NCI-H2107 (cell line): ENCODE results near the gene FNIP2.
"Not testable (repeated sequence)": the region's sequence is repeated elsewhere in the genome, so short reads cannot be mapped to it uniquely, and the experiment has no call there.

Experiments used
- DNase-seq: peaks from one replicate; lab custom pipeline; 2025; lab: John Stamatoyannopoulos, UW

FNIP2 gene

DNA sequence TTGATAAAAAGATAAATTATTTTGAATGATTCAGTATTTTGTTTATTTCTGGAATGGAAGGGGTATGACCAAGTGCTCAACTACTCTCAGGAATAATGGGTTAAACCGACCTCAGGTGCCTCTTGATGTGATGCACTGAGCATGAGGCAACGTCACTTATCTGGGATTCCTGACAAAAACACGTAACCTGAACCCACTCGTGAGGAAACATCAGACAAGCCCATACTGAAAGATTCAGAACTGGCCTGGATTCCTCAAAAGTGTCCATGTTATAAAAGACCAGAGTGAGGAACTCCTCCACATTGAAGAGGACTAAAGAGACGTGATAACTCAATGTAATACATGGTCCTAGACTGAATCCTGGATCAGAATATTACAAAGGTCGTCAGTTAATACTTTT is 144.0 kb downstream of the FNIP2 start:
- no peak for DNase-seq

DNA sequence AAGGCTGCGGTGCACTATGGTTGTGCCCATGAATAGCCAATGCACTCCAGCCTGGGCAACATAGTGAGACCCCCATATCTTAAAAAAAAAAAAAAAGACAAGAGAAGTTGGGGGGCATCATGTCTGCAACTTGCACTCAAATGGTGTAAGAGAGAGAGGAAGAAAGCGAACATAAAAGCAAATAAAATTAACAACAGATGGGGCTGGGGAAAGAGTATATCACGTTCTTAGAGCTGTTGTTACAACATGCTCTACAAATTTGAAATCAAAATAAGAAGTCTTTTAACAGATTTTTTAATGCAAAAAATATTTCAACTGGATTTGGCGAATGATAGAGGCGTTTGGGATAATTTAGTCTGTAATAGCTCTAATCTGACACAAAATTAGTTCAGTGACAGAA is 144.9 kb downstream of the FNIP2 start:
- no peak for DNase-seq

DNA sequence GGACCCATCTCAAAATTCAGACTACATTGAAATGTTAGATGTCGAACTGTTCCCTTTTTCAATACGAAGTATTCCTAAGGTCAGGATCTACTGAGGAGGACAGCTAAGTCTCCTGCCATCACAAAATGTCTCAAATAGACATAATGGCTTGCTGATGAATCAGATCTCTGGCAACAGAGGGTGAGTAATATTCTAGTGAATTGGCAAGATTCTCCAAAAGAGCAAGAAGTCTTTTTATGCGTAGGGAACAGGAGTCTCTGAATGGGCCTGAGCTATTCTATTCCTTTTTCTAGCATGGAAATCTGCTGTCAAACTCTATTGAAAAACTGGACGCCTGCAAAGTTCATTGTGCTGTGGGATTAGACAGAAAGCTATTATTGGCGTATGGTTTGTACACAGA is 145.4 kb downstream of the FNIP2 start:
- DNase-seq: no peak

DNA sequence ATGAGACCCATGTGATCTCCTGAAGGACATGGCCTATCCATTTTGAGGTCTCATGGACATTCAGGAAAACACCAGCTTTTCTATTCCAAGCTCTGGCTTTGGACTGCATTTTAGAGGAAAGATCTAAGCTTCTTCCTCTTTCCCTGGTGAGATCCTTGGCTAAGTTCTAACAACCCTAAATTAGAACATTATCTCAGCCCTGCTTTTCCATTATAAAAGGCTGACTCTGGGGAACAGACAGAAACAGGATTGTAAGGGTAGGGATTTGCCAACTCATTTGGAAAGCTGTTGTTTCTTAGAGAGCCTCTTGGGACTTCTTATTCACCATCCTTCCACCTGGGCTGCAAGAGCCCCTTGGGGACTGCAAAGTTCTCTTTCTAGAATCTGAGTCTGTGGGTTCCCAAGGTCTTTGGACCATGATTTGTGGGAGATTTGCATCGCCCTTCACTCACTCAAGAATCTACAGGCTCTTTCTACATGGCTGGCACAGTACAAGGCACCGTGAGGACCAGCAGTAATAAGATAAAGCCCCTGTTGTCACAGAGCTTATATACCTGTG is 146.9 kb downstream of the FNIP2 start:
- no peak for DNase-seq

DNA sequence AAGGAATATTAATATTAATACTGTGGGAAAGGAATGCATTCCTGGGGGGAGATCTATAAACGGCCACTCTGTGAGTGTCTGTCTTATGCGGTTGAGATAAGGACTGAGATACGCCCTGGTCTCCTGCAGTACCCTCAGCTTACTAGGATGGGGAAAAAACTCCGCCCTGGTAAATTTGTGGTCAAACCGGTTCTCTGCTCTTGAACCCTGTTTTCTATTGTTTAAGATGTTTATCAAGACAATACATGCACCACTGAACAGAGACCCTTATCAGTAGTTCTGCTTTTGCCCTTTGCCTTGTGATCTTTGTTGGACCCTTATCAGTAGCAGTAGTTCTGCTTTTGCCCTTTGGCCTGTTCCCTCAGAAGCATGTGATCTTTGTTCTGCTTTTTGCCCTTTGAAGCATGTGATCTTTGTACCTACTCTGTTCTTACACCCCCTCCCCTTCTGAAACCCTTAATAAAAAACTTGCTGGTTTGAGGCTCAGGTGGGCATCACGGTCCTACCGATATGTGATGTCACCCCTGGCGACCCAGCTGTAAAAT is 151.7 kb downstream of the FNIP2 start:
- not testable (repeated sequence) for DNase-seq

DNA sequence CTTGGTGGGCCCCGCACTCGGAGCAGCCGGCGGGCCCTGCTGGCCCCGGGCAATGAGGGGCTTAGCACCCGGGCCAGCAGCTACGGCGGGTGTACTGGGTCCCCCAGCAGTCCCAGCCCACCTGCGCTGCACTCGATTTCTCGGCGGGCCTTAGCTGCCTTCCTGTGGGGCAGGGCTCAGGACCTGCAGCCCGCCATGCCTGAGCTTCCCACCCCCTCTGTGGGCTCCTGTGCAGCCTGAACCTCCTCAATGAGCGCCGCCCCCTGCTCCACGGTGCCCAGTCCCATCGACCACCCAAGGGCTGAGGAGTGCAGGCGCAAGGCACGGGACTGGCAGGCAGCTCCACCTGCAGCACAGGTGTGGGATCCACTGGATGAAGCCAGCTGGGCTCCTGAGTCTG is 158.9 kb downstream of the FNIP2 start:
- DNase-seq: not testable (repeated sequence)

DNA sequence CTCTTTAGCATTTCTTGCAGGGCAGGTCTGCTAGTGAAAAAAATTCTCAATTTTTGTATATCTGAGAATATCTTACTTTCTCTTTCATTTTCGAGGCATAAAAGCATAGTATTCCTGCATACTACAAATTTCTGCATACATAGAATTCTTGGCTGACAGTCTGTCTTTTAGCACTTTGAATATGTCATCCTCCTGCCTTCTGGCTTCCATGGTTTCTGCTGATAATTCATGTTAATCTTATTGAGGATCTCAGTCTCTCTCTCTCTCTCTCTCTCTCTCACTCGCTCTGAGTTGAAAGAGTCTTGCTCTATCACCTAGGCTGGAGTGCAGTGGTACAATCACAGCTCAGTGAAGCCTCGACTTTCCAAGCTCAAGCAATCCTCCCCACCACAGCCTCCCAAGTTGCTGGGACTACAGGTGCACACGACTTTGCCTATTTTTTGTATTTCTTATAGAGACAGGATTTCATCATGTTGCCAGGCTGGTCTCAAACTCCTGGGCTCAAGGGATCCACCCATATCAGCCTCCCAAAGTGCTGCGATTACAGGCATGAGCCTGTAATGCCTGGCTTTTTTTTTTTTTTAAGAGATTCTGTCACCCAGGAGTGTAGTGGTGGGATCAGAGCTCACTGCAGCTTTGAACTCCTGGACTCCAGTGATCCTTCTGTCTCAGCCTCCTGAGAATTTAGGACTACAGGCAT is 161.3 kb downstream of the FNIP2 start:
- DNase-seq: no peak

DNA sequence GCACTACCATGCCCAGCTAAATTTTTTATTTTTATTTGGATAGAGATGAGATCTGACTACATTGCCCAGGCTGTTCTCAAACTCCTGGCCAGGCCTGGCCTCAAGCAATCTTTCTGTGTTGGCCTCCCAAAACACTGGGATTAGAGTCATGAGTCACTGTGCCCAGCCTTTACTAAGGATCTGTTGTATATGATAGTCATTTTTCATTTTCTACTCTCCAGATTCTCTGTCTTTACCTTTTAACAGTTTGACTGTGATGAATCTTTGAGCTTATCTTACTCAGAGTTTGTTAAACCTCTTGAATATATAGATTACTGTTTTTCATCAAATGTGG is 161.8 kb downstream of the FNIP2 start:
- no peak for DNase-seq

DNA sequence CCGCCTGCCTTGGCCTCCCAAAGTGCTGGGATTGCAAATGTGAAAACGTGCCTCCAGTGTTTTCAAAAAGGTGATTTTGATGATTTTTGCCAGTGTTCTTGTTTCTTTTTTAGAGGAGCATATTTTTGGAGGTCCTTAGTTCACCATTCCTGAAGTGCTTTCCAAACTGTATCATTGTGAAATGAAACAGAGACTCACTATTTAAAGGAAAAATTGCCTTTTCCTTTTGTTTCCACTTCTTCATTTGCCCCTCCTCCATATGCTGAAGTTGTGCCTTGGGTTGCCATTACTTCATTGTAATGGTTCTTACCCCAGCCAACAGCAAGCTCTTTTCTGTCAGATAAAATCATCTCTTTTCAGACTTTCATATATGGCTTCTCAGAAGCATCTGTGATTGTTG is 164.4 kb downstream of the FNIP2 start:
- no peak for DNase-seq

DNA sequence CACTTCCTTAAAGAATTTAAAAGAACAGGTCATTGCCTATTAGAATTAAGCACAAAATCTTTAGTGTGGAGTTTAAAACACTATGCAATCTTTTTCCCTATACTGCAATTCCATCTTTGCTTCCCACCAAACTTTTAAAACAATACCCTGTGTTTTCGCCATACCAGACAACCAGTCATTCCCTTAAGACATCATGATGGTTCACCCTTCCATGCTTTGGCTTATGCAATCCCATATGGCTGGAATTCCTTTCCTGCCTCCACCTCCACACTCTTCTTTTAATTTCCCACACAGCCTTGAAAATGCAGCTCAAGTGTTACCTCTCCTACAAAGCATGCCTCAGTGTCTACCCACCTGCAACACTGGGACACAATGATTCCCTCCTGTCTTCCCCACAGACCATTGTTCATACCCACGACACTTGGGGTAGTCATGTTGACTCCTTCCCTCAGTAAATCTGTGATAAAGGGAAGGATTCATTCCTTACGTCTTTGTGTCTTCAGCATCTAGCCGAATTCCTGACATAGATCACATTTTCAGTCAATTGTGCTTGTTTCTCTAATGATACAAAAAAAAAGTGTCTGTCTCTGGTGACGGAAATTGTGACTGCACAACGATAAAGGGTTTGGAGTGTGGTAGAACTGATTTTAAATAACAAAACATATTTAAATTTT is 166.3 kb downstream of the FNIP2 start:
- no peak for DNase-seq

DNA sequence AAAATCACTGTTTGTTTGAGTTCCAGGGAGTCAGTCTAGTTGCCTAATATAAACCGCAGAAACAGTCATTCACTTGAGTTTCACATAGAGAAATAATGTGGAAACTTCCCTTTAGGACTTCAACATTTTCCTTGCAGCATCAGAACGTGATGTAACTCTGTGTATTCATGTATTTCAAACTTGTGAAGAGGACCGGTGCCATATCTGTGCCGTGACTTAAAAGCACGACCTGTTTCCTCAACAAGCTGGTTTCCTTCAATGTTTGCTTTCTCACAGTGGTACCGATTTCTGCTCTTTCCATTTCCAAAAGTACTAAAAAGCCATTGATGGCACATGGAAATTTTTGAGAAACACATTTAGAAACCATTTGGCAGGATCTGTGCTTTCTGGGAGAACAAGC is 167.4 kb downstream of the FNIP2 start:
- DNase-seq: no peak

DNA sequence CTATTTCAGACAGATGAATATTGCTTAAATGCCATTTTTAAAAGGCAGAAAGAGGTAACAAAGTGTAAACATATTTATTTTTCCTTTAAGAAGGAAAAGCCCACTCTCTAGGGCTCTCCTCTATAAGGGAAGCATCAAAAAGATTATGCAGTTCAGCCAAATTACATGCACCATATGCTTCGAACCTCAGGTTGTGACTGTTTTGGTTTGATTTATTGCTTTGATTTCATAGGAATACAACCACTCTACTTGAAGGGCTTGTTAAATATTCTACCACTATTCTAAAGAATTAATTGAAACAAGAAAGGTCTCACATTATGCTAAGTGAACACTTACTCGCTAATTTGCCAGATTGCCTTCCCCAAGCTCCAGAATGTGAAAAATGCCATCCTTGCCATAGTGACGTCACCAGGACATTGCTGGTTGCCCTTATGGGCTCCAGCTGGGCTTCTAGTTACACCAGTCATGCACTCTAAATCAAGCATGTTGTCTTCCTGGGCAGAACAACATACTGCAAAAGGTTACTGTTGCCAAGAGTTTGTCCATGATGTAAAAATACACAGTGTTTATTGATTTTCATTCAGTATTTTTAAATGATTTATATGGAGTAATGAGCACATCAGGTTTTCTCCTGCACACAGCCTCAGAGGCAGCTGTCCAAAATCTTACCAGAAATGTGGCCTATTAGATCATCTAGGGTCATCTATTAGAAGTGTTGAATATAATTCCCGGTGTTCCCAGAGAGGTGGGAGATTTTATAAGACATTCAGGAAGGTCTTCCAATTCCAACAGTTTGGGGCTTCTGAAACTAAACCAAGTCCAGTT is 169.6 kb downstream of the FNIP2 start:
- no peak for DNase-seq

DNA sequence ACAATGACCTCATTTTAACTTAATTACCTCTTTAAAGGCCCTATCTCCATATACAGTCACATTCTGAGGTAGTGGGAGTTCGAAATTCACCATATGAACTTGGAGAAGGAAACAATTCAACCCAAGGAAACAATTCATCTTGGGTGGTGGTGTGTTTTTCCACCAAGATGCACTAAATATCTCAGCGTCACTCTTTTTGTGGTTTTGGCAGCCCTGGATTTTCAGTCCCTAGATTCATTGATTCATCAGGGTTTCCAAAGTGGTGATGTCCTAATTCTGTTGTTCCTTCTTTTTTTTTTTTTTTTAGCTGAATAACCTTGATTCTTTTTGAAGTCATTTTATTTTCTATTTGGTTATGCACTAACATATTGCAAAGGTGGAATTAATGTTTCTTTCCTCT is 171.4 kb downstream of the FNIP2 start:
- no peak for DNase-seq

DNA sequence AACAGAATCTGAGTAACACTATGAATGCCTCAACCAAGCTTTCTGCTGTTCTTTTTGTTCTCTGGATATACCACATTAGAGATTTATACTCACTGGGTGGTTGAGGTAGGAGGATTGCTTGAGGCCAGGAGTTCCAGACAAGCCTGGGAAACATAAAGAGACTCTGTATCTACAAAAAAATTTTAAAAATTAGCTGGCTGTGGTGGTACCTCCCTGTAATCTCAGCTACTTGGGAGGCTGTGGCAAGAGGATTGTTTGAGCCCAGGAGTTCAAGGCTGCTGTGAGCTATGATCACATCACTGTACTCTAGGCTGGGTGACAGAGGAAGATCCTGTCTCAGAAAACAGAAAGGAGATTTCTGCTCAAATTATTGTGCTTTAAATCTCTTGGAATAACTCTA is 172.5 kb downstream of the FNIP2 start:
- no peak for DNase-seq

DNA sequence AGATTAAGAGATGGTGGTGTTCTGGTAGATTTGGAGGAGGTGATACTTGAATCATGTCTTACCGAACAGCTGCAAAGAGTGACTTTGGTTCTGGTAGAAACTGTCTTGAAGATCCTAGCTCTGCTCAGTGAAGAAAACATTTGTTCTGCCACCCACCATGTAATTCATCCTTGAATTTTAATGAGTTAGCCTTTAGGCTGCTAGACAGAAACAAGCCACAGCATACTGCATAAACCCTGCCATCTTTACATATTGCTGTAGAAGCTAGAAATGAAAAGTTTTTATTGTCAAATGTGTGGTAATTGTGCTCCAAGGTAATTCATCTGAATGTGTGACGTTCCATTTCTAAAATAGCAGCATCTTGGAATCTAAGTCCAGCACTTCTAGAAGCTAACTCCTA is 173.1 kb downstream of the FNIP2 start:
- DNase-seq: no peak

DNA sequence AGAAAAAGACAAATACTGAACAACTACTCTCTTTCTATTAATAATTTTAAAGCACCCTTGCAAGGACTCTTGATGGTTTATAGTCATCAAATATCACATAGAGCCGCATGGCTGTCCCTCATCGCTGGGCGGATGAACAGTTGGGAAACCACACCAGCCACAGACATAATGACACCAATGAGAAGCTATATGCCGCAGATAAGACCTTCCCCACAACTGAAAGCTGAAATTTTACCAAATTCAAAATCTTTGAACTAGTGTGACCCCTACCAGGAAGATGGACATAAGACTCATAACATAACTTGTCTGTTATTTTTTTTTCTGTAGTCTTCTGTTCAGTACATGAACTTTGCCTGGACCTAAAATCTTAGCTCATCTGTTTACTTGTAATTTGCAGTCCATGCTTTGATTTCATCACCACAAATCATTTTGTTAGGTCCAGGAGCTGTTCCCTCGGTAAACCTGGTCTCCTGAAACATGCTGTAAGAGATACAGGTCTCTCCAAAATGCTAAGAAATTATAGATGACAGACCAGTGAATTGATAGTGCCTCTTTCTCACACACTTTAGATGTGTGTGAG is 176.8 kb downstream of the FNIP2 start:
- no peak for DNase-seq

DNA sequence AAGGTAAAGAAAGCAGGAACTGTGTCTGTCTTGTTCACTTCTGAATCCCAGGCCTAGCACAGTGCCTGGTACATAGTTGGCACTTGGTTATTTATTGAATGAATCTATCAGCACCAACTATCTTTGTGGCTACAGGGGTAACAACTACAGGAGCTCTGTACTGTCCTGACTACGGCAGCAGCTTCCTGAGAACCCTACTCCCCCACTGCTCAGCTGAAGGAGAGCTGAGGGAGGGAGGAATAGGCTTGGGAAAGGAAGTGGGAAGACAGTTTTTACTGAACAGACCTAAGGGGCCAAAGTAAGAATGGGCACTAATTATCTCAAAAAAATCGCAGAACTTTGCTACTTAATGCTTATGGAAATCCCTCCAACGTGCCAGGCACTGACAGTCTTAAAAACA is 178.0 kb downstream of the FNIP2 start:
- DNase-seq: no peak

DNA sequence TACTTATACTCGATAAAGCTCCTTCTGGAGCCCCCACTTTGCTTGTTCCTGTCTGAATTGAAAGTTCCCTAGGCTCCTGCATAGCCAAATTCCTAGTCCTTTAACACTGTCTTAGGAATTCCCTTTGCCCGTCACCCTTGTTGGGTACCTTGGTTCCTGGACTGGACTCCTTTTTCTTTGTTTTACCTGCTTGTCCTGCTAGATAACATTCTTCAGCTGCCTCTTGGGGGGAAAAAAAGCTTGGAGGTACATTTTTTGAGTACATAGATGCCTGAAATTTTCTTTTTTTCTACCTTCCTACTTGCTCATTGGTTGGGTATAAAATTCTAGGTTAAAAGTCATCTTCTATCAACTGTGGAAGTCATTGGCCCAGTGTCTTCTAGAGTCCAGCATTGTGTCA is 179.2 kb downstream of the FNIP2 start:
- DNase-seq: no peak

DNA sequence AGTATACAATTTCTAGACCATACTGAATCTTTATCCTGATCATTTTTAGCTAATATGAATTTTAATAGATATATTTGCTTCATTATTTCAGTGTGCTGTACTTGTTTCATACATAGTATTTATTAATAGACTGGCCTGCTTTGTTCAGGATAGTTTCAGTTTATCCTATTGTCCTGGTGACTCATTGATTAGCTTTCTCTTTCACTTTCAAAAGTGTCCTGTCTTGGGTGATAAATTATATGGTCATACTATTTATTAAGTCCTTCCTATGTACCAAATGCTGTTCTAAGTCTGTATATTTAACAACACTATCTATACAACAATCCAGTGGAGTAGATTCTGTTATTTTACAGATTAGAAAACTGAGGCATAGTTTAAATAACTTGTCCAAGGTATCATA is 180.3 kb downstream of the FNIP2 start:
- no peak for DNase-seq

DNA sequence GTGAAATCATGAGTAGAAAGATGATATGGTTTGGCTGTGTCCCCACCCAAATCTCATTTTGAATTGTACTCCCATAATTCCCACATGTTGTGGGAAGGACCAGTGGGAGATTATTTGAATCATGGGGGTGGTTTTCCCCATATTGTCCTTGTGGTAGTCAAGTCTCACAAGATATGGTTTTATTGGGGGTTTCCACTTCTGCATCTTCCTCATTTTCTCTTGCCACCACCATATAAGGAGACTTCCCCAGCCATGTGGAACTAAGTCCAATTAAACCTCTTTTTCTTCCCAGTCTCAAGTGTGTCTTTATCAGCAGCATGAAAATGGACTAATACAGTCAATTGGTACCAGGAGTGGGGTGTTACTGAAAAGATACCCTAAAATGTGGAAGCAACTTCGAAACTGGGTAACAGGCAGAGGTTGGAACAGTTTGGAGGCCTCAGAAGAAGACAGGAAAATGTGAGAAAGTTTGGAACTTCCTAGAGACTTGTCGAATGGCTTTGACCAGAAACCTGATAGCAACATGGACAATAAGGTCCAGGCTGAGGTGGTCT is 183.5 kb downstream of the FNIP2 start:
- DNase-seq: not testable (repeated sequence)

DNA sequence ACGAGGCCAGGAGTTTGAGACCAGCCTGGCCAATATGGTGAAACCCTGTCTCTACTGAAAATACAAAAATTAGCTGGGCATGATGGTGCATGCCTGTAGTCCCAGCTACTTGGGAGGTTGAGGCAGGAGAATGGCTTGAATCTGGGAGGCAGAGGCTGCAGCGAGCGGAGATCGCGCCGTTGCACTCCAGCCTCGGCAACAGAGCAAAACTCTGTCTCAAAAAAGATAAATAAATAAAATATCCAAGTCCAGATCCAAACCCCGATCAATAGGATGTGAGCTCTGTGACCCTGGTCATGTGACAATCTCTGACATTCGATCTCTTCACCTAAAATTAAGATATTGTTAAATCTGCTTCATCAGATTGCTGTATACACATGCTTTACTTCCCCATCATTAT is 187.5 kb downstream of the FNIP2 start:
- DNase-seq: not testable (repeated sequence)

DNA sequence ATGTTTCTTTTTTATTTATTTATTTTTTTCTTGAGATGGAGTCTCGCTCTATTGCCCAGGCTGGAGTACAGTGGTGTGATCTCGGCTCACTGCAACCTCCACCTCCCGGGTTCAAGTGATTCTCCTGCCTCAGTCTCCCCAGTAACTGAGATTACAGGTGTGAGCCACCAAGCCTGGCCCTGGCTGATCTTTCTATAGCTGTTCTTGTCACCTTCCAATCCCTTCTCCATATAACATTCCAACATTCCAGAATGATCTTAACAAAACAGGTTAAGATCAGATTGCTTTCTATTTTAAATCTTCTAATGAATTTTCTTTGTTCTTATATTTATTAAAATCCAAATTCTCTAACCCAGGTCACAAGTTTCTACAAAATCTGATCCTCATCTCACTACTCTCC is 188.1 kb downstream of the FNIP2 start:
- not testable (repeated sequence) for DNase-seq
